Neutrophil (primary cell): ENCODE measurements around the gene ECE1.

ENCODE experiments used
- H3K27ac ChIP-seq: fragments of 200-600 bp; sonication (generic); 2 replicates; pipeline ENCODE4 v1.5.1; 2016; ENCODE audit warnings: mild to moderate bottlenecking, moderate library complexity
- H3K27me3 ChIP-seq: fragments of 200-600 bp; sonication (generic); 2 replicates; pipeline ENCODE4 v1.6.0; 2016; ENCODE audit warnings: mild to moderate bottlenecking
- H3K36me3 ChIP-seq: fragments of 200-600 bp; sonication (generic); 2 replicates; pipeline ENCODE4 v1.5.1; 2017
- H3K4me1 ChIP-seq, 2 experiments: fragments of 200-600 bp in 1 of 2; sonication (generic) in 1 of 2; 1 replicate in 1 of 2; 2 replicates in 1 of 2; pipeline versions ENCODE4 v1.5.1 to v1.6.1; 2013 to 2016; ENCODE audit warnings: low read depth in 1 of 2, low read length in 1 of 2, mild to moderate bottlenecking in 1 of 2, moderate library complexity in 1 of 2; ENCODE audit not compliant: control insufficient read depth in 1 of 2, insufficient read depth in 1 of 2
- H3K4me3 ChIP-seq, 2 experiments: fragments of 200-600 bp in 1 of 2; sonication (generic) in 1 of 2; 1 replicate in 1 of 2; 2 replicates in 1 of 2; pipeline ENCODE4 v1.5.1; 2013 to 2016; ENCODE audit warnings: low read depth in 1 of 2, low read length in 1 of 2, mild to moderate bottlenecking in 1 of 2, moderate library complexity in 1 of 2
- H3K9me3 ChIP-seq: fragments of 200-600 bp; sonication (generic); 2 replicates; pipeline ENCODE4 v1.5.1; 2016
- TF ChIP-seq, protein P1 (sequence below): fragments of 200-600 bp; sonication (generic); IDR thresholded peaks from 2 replicates; pipeline ENCODE4 v1.5.1; 2016; ENCODE audit warnings: antibody characterized with exemption

The ECE1 gene

DNA sequence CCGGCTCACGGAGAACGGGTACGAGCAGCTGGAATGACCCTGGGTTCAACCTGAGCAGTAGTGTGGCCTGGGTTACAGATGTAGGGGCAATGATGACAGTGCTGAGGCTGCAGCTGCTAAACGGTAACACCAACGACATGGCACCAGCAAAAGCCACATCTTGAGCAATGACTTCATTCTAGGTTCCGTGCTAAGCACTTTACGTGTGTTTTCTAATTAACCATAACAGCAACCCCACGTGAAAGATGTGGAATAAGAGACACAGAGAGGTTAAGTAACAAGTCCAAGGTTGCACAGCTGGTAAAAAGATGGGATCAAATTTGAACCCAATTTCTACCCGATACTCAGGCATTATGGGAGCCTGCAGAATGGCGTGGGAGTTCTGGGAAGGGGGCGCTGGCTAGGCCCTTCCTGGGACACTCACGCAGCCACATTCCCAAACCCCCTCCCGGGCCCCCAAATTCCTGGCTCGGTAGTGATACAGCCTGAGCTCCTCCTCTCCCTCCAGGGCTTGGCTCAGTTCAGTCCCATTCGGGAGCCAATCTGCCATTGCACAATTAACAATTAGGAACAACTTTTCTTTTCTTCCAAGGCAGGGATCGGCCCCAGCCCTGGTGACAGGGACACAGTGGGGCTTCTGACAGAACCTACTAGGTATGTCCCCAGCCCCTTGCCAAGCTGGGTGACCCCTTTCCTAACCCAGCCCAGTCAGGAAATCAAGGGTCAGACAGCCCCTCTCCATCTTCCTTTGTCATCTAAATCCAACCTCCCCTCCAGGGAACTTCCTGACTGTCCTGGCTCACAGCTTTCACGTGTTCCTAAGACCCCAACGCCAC is 23.8 kb upstream of the ECE1 start:
- TF ChIP-seq, protein P1, sequence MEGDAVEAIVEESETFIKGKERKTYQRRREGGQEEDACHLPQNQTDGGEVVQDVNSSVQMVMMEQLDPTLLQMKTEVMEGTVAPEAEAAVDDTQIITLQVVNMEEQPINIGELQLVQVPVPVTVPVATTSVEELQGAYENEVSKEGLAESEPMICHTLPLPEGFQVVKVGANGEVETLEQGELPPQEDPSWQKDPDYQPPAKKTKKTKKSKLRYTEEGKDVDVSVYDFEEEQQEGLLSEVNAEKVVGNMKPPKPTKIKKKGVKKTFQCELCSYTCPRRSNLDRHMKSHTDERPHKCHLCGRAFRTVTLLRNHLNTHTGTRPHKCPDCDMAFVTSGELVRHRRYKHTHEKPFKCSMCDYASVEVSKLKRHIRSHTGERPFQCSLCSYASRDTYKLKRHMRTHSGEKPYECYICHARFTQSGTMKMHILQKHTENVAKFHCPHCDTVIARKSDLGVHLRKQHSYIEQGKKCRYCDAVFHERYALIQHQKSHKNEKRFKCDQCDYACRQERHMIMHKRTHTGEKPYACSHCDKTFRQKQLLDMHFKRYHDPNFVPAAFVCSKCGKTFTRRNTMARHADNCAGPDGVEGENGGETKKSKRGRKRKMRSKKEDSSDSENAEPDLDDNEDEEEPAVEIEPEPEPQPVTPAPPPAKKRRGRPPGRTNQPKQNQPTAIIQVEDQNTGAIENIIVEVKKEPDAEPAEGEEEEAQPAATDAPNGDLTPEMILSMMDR: no peak
- H3K27ac ChIP-seq: peak overlapping the region; percentile 15
- no peak overlapping the region for H3K4me3 ChIP-seq
- no peaks in the 10 kb centered on the region for H3K36me3 ChIP-seq
- H3K9me3 ChIP-seq: no peaks in the 10 kb centered on the region
- no peaks in the 10 kb centered on the region for H3K27me3 ChIP-seq
- peaks cover 9 to 24% of the 10 kb centered on the region in 2 experiments for H3K4me1 ChIP-seq

DNA sequence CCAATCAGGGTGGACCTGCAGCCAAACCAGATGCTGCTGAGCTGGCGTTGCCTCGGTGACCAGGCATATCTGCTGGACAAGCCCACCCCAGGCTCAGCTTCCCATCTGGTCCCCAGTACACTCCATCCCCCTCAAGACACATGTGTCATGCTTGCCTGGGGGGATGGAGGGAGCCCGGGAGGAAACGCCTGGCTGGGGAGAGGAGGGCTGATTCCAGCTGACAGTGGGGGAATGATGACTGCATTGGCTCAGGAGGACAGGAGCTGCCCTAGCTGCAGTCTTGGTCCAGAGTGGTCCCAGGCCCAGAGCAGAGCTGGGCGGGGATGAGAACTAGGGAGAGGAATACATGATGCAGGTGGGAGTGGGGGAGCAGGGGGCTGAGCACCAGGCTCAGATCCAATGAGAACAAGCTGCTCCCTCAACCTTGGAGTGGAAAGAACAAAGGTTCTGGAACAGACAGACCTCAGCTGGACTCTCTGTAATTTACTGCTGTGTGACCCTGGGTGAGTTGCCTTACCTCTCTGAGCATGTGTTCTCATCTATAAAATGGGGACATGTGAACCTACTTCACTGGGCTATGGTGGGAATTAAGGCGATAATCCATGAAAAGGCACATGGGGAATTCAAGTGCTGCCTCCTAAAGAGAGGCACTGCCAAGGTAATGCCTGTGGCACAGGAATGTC is 23.1 kb upstream of the ECE1 start:
- Histone ChIP-seq H3K27ac (peak overlapping the region; percentile 15), H3K9me3 (no peaks in the 10 kb centered on the region), H3K36me3 (no peaks in the 10 kb centered on the region), H3K4me1 (peaks cover 9 to 25% of the 10 kb centered on the region in 2 experiments), H3K27me3 (no peaks in the 10 kb centered on the region), H3K4me3 (no peak overlapping the region)
- TF ChIP-seq, protein P1: no peak

DNA sequence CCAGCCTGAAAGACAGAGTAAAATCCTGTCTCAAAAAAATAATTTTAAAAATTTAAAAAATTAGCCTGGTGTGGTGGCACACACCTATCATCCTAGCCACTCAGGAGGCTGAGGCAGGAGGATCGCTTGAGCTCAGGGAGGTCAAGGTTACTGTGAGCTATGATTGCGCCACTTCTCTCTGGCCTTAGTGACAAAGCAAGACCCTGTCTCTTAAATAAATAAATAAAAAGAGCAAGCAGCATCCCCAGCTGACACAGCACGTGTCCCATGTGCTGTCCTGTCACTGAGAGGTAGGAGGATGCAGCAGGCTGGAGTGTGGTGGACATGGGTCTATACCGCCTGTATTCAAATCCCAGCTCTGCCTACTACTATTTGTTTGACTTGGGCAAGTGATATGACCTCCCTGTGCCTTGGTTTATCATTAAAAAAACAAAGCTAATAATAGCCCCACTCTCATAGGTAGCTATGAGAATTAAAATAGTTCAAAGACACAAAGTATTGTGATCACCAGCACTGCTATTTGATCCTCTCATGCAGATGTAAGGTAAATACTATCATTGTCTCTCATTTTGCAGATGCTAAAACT is 22.2 kb upstream of the ECE1 start:
- no peaks in the 10 kb centered on the region for H3K27me3 ChIP-seq
- TF ChIP-seq, protein P1: no peak
- peaks cover 17 to 33% of the 10 kb centered on the region in 2 experiments for H3K4me1 ChIP-seq
- H3K9me3 ChIP-seq: no peaks in the 10 kb centered on the region
- no peak overlapping the region for H3K27ac ChIP-seq
- no peak overlapping the region for H3K4me3 ChIP-seq
- H3K36me3 ChIP-seq: no peaks in the 10 kb centered on the region

DNA sequence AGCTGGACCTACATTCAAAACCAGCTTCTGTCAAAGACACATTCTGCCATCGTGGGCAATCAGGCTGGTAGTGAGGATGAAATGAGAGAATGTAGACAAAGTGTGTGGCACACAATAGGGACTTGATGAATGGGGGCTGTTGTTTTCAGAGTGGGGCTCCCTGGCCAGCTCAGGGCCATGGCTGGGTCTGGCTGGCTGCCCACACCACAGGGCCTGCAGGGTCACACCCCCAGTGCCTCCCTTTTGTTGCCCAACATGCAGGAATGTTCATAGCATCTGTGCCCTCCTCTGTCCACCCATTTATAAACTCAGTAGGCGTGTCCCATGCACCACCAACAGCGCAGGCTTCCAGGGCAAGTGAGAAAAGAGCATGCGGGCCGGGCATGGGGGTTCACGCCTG is 20.8 kb upstream of the ECE1 start:
- no peaks in the 10 kb centered on the region for H3K9me3 ChIP-seq
- H3K27ac ChIP-seq: no peak overlapping the region
- peaks cover 18 to 34% of the 10 kb centered on the region in 2 experiments for H3K4me1 ChIP-seq
- TF ChIP-seq, protein P1: no peak
- no peak overlapping the region for H3K4me3 ChIP-seq
- no peaks in the 10 kb centered on the region for H3K27me3 ChIP-seq
- H3K36me3 ChIP-seq: no peaks in the 10 kb centered on the region

DNA sequence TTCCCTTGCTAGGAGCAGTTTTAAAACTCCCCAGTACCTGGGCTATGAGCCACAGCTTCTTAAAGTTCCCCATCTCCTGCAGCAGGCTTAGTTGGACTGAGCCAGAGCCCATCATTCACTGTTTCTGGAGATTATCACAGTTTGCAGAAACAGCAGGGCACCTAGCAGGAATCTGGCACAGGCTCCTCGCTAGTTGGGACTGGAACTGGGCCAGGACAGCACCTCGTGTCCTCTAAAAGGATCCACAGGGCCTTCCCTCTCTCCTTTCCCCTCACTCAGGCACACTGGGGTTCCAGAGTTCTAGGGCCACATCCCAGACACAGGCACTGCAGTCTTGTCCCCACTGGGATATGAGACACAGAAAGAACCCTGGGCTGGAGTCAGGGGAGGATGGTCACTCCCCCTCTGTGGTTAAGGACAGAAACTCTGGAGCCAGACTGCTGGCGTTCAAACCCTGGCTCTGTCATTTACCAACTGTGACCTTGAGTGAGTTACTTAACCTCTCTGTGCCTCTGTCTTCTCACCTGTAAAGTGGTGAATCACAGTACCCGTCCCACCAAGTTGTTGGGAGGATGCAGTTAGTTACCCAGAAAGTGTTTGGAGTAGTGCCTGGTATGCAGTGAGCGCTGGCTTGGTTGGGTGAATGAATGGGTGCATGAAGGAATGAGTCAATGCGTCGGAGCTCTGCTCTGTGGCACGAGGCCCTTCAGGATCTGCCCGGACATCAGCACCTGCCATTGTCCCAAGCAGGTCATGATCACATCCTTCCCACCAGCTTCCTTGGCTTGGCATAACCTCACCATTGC is 18.8 kb upstream of the ECE1 start:
- TF ChIP-seq, protein P1: no peak
- no peak overlapping the region for H3K4me3 ChIP-seq
- no peaks in the 10 kb centered on the region for H3K36me3 ChIP-seq
- no peak overlapping the region for H3K27ac ChIP-seq
- H3K4me1 ChIP-seq: peaks cover 17 to 25% of the 10 kb centered on the region in 2 experiments
- no peaks in the 10 kb centered on the region for H3K27me3 ChIP-seq
- H3K9me3 ChIP-seq: no peaks in the 10 kb centered on the region
